Neutrophil (primary cell): ENCODE results near the gene ATL1.

Source experiments
- H3K27ac ChIP-seq: fragments of 200-600 bp; sonication (generic); 2 replicates; pipeline ENCODE4 v1.5.1; 2016; ENCODE audit warnings: mild to moderate bottlenecking, moderate library complexity
- H3K27me3 ChIP-seq: fragments of 200-600 bp; sonication (generic); 2 replicates; pipeline ENCODE4 v1.6.0; 2016; ENCODE audit warnings: mild to moderate bottlenecking
- H3K36me3 ChIP-seq: fragments of 200-600 bp; sonication (generic); 2 replicates; pipeline ENCODE4 v1.5.1; 2017
- H3K4me1 ChIP-seq, 2 experiments: fragments of 200-600 bp in 1 of 2; sonication (generic) in 1 of 2; 1 replicate in 1 of 2; 2 replicates in 1 of 2; pipeline versions ENCODE4 v1.5.1 to v1.6.1; 2013 to 2016; ENCODE audit warnings: low read depth in 1 of 2, low read length in 1 of 2, mild to moderate bottlenecking in 1 of 2, moderate library complexity in 1 of 2; ENCODE audit not compliant: control insufficient read depth in 1 of 2, insufficient read depth in 1 of 2
- H3K4me3 ChIP-seq, 2 experiments: fragments of 200-600 bp in 1 of 2; sonication (generic) in 1 of 2; 1 replicate in 1 of 2; 2 replicates in 1 of 2; pipeline ENCODE4 v1.5.1; 2013 to 2016; ENCODE audit warnings: low read depth in 1 of 2, low read length in 1 of 2, mild to moderate bottlenecking in 1 of 2, moderate library complexity in 1 of 2
- H3K9me3 ChIP-seq: fragments of 200-600 bp; sonication (generic); 2 replicates; pipeline ENCODE4 v1.5.1; 2016
- TF ChIP-seq, protein P1 (sequence below): fragments of 200-600 bp; sonication (generic); IDR thresholded peaks from 2 replicates; pipeline ENCODE4 v1.5.1; 2016; ENCODE audit warnings: antibody characterized with exemption

The ATL1 gene

DNA sequence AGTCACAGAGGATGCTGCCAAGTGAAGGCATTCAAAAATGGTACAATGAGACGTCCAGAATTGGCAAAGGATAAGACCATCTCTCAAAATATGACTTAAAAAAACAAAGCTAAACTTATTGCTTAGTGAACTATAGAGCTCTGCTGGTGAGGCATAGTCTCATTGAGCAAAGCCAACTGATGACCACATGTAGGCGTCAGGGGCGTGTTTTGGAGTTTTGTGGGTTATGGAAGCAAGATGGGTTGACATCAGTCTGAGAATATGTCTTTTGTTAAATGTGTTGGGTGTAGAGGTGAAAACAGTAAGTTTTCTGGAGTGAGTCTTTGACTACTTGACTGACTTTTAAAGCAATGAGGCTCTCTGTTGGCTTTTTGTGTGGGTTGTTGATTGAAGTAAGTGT is 47.2 kb downstream of the ATL1 start:
- H3K4me3 ChIP-seq, result no peak overlapping the region
- TF ChIP-seq, protein P1, sequence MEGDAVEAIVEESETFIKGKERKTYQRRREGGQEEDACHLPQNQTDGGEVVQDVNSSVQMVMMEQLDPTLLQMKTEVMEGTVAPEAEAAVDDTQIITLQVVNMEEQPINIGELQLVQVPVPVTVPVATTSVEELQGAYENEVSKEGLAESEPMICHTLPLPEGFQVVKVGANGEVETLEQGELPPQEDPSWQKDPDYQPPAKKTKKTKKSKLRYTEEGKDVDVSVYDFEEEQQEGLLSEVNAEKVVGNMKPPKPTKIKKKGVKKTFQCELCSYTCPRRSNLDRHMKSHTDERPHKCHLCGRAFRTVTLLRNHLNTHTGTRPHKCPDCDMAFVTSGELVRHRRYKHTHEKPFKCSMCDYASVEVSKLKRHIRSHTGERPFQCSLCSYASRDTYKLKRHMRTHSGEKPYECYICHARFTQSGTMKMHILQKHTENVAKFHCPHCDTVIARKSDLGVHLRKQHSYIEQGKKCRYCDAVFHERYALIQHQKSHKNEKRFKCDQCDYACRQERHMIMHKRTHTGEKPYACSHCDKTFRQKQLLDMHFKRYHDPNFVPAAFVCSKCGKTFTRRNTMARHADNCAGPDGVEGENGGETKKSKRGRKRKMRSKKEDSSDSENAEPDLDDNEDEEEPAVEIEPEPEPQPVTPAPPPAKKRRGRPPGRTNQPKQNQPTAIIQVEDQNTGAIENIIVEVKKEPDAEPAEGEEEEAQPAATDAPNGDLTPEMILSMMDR, result no peak
- no peaks in the 10 kb centered on the region for H3K36me3 ChIP-seq
- no peak overlapping the region for H3K27ac ChIP-seq
- H3K4me1 ChIP-seq, result no peaks in the 10 kb centered on the region
- no peaks in the 10 kb centered on the region for H3K27me3 ChIP-seq
- no peaks in the 10 kb centered on the region for H3K9me3 ChIP-seq

DNA sequence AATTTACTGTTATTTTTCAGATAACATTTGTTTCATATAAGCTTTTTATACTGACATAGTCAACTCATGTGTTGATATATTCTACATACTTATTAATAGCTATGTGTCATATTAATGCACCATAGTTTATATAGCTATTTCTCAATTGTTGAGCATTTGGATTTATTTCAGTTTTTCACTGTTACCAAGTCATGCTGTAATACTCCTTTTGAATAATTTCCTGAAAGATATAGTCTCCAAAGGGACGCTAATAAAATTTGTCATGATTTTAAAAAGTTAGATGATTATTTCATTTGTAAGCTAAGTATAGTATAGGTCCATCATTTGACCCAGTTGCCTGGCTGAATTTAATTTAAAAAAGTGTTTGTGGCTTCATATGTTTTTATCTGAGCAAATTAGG is 47.8 kb downstream of the ATL1 start:
- no peak overlapping the region for H3K4me3 ChIP-seq
- H3K9me3 ChIP-seq, result no peaks in the 10 kb centered on the region
- no peaks in the 10 kb centered on the region for H3K4me1 ChIP-seq
- H3K27ac ChIP-seq, result no peak overlapping the region
- H3K36me3 ChIP-seq, result no peaks in the 10 kb centered on the region
- TF ChIP-seq, protein P1, result no peak
- no peaks in the 10 kb centered on the region for H3K27me3 ChIP-seq

GRCh38 chr14:50608302-50608851 is 48.4 kb downstream of the ATL1 start:
- H3K4me1 ChIP-seq, result no peaks in the 10 kb centered on the region
- H3K36me3 ChIP-seq, result no peaks in the 10 kb centered on the region
- TF ChIP-seq, protein P1, result no peak
- H3K27me3 ChIP-seq, result no peaks in the 10 kb centered on the region
- no peaks in the 10 kb centered on the region for H3K9me3 ChIP-seq
- H3K27ac ChIP-seq, result no peak overlapping the region
- no peak overlapping the region for H3K4me3 ChIP-seq

GRCh38 chr14:50610465-50610864 is 50.5 kb downstream of the ATL1 start:
- H3K27me3 ChIP-seq, result no peaks in the 10 kb centered on the region
- TF ChIP-seq, protein P1, result no peak
- no peaks in the 10 kb centered on the region for H3K9me3 ChIP-seq
- H3K4me3 ChIP-seq, result no peak overlapping the region
- H3K36me3 ChIP-seq, result no peaks in the 10 kb centered on the region
- no peak overlapping the region for H3K27ac ChIP-seq
- no peaks in the 10 kb centered on the region for H3K4me1 ChIP-seq

DNA sequence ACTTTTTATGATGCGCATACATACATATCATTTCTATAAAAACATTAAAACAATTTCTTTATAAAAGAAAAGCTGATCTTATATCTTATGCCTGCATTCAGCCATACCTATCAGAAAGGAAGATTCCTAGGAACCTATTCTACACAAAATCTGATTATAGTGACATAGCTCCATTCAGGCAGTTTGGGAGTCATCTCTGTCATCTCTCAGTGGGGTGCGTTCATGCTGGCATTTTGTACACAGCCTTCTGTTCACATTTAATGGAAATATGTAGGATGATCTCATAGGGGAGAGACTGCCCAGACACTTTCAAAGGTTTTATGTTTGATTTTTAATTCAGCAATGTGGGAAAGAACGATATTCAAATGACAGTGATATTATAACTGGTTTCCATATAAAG is 52.9 kb downstream of the ATL1 start:
- Histone ChIP-seq H3K27me3 (no peaks in the 10 kb centered on the region), H3K27ac (no peak overlapping the region), H3K4me1 (no peaks in the 10 kb centered on the region), H3K36me3 (no peaks in the 10 kb centered on the region), H3K4me3 (no peak overlapping the region), H3K9me3 (no peaks in the 10 kb centered on the region)
- TF ChIP-seq, protein P1, result no peak

DNA sequence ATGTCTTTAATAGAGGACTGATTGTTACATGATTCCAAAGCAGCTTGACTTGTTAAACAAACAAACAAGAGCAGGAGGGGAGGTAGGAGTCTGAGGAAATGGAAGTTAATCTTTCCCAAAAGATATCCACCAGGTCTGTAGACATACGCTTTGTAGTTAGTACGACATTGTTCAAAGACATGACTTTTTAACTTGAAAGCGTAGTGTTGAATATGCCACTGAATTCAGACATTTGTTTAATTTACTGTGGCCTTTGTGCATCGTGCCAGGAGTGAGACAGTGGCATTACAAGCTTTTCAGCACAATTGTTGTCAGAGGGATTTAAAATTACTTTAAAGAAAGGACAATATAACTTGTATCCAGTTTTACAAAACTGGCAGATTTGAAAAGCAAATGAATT is 55.1 kb downstream of the ATL1 start:
- TF ChIP-seq, protein P1, result no peak
- Histone ChIP-seq H3K27me3 (no peaks in the 10 kb centered on the region), H3K4me1 (no peaks in the 10 kb centered on the region), H3K9me3 (no peaks in the 10 kb centered on the region), H3K4me3 (no peak overlapping the region), H3K36me3 (no peaks in the 10 kb centered on the region), H3K27ac (no peak overlapping the region)
